Mammary epithelial cell (primary cell): ENCODE data around the gene SPRR2A.

Experiments
- CTCF ChIP-seq, 2 donors: IDR thresholded peaks in 1 of 2; conservative IDR thresholded peaks in 1 of 2; 2 replicates each; pipeline ENCODE4 v1.5.1; 2011 to 2012; ENCODE audit warnings: inconsistent platforms in 2 of 2, low read length in 2 of 2, mild to moderate bottlenecking in 2 of 2, control low read depth in 1 of 2, low read depth in 1 of 2; ENCODE audit not compliant: insufficient read depth in 1 of 2; ENCODE audit errors: extremely low read depth in 1 of 2
- EZH2 ChIP-seq: IDR thresholded peaks from 2 replicates; pipeline ENCODE4 v1.6.1; 2012; ENCODE audit warnings: low read length, inconsistent platforms, borderline replicate concordance

GRCh38 chr1:153100245-153100644, 42.9 kb upstream of the SPRR2A start:
- TF ChIP-seq CTCF (conservative IDR thresholded peaks at IDR 0.05 in 1 of 2, IDR thresholded peaks at IDR 0.05 in 1 of 2; ENCODE audit: extremely low read depth in 1 of 2, insufficient read depth in 1 of 2, low read depth in 1 of 2, low read length in 2 of 2) (no peak), EZH2 (no peak)
